22Rv1 (cell line): ENCODE measurements around the gene SLC15A3.

Source experiments
- ZFX ChIP-seq: fragments of 450-650 bp; IDR thresholded peaks from 2 replicates; pipeline ENCODE4 v1.6.1; 2017; ENCODE audit warnings: antibody characterized with exemption, borderline replicate concordance
- TF ChIP-seq, protein P1 (sequence below): fragments of 450-650 bp; IDR thresholded peaks from 2 replicates; pipeline ENCODE4 v1.5.1; 2017; ENCODE audit warnings: mild to moderate bottlenecking

DNA sequence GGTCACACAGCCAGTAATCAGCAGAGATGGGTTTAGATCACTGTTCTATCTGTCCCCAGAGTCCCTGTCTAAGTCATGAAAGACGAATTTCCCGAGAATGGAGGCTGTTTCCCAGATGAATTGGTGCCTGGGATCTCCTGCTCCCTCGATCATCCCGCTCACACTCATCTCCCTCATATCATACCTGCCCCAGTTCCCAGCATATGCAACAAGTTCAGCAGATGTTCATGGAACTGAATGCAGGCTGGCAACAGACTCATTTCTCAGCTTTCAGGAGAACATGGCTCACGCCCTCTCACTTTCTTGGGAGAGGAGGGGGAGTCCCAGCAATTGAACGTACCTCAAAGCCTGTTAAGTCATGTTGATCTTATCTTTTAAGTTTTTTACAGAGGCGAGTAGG lies 41.6 kb upstream of the SLC15A3 start:
- TF ChIP-seq, protein P1, sequence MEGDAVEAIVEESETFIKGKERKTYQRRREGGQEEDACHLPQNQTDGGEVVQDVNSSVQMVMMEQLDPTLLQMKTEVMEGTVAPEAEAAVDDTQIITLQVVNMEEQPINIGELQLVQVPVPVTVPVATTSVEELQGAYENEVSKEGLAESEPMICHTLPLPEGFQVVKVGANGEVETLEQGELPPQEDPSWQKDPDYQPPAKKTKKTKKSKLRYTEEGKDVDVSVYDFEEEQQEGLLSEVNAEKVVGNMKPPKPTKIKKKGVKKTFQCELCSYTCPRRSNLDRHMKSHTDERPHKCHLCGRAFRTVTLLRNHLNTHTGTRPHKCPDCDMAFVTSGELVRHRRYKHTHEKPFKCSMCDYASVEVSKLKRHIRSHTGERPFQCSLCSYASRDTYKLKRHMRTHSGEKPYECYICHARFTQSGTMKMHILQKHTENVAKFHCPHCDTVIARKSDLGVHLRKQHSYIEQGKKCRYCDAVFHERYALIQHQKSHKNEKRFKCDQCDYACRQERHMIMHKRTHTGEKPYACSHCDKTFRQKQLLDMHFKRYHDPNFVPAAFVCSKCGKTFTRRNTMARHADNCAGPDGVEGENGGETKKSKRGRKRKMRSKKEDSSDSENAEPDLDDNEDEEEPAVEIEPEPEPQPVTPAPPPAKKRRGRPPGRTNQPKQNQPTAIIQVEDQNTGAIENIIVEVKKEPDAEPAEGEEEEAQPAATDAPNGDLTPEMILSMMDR, result no peak
- no peak for TF ChIP-seq ZFX
